HG03378 (cell line): ENCODE results near the gene SERPINE2.

Experiments used
- ATAC-seq: cut with Tn5 transposase; IDR thresholded peaks from one replicate; pipeline ENCODE4 v1.9.1; 2021; ENCODE audit warnings: mild to moderate bottlenecking, moderate library complexity; ENCODE audit not compliant: unreplicated experiment

SERPINE2 gene

DNA sequence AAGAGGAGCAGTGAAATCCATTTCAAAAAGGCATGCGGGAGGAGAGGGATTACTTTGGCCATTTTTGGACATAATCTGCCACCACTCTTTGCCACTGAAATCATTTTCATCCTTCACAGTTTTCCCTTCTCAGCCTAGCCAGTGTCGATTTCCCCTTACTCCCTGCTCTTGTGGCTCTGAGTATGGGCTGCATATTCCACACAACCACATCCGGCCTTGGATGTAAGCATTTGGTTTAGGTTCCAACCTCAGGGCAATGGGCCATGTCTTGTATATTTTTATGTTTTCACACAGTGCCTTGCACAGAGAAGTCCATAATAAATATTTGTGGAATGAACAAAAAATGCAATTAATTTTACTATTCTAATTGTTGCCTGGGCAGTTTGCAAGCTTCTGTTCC, 7.7 kb upstream of the SERPINE2 start:
- ATAC-seq: no peak

- ATAC-seq: no peak
Measured at GRCh38 chr2:224042191-224042696, 3.2 kb upstream of the SERPINE2 start.

DNA sequence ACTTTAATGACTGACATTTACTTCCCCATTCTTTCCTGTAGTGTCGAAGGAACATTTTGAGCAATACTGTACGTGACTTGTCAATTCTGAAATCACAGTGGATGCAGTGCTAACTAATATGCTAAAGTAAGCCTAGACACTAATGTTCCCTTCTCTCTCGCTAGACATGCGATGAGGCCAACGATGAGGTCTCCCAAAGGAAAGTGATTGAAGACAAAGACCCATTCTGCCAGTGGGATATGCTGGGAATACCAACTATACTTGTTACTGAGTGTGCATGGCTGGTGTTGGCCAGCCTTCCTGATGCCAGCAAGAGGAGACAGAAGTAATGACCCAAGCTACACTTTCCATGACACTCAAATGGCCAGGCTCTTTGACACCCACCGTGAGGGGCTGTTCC, 2.5 kb upstream of the SERPINE2 start:
- no peak for ATAC-seq

- no peak for ATAC-seq
Measured at GRCh38 chr2:224040753-224041152, 1.7 kb upstream of the SERPINE2 start.

- peak; percentile 29 for ATAC-seq
Measured at GRCh38 chr2:224039770-224040440, 819 bp upstream of the SERPINE2 start.

GRCh38 chr2:224038830-224039079, 331 bp downstream of the SERPINE2 start:
- ATAC-seq: peak; percentile 24

DNA sequence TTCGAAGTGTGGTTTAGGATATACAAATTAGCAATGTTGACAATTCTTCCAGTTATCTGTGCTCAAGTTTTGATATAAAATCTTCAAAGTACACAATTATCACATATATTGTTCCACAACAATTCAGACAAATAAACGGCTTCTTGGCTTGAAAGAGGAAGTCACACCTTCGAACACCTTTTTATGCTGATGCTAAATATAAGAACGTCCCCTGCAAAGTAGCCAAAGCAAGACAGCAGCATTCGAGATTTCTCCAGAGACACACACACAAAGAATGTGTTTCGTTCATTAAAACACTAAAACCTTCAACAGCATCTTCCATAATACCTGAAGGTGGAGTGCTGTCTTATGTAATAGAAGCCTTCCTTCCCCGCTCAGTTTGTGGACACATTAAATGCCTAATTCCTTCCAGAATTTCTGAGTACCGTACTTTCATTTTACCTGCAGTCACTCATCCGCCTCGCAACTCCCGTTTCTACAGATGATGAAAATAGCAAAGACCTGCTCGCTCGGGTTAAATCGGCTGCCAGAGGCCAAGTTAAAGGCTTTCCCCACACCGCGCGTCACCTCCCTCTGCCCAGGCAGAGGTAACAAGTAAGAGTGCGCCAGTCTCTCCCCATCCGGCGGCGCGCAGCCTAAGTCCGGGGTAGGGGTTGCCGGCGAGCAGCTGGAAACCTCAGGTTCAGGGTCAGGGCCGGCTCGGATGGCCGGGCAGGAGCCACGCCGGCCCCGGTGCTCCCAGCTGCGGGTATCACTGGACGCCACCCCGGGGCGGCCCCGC, 847 bp downstream of the SERPINE2 start:
- peak; percentile 40 for ATAC-seq

GRCh38 chr2:224036731-224037361, 2.2 kb downstream of the SERPINE2 start:
- ATAC-seq: no peak

DNA sequence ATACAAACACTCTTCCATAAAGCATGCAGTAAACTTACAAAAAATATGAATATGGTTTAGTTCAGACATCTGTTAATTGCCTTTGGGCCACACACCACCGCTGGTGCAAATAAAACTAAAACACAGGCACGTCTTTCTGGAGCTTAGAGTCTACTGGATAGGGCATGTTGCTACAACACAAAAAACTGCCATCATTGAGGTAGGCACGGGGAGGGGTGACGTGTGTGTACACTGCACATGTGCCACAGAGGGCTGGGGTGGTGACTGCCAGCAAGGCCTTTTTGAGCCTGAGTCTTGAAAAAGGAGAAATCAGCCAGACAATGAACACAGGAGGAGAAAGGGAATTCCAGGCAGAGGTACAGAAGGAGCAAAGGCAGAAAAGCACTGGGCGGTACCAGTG, 5.1 kb downstream of the SERPINE2 start:
- no peak for ATAC-seq

DNA sequence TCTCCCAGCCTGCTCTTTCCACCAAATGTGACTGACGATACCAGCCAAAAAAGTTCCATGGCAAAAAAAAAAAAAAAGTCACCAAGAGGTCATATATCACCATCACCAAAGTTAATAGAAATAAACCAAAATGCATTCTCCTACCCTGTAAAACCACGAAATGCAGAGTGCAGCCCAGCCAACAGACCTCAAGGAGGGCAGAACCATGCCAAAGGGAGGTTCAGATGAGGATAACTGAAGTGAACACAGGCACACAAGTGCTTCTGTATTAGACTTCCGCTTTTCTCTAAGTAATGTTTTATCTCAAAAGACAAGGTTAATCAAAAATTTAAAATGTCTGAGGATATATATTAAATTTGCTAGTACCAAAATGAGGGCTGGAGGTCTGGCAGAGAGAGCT, 5.5 kb downstream of the SERPINE2 start:
- ATAC-seq: no peak

GRCh38 chr2:224032283-224032682, 6.8 kb downstream of the SERPINE2 start:
- no peak for ATAC-seq

GRCh38 chr2:224031358-224031970, 7.6 kb downstream of the SERPINE2 start:
- ATAC-seq: no peak

DNA sequence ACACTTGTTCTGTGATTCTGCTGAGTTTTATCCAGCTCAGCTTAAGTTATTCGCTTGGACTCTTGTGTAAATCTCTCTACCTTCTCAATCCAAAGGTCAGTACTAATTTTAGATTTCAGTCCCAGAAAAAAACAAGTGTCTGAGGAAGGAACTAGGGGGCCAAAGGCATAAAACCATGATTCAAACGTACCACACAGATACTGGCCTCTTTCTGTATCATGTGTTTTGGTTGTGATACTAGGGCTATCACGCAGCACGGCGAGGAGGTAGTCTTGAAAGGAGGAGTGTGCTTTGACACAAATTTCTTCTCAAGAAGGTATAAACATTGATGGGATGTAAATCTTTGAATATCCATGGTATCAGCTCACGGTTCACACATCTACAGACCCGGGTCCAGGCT, 8.3 kb downstream of the SERPINE2 start:
- no peak for ATAC-seq

DNA sequence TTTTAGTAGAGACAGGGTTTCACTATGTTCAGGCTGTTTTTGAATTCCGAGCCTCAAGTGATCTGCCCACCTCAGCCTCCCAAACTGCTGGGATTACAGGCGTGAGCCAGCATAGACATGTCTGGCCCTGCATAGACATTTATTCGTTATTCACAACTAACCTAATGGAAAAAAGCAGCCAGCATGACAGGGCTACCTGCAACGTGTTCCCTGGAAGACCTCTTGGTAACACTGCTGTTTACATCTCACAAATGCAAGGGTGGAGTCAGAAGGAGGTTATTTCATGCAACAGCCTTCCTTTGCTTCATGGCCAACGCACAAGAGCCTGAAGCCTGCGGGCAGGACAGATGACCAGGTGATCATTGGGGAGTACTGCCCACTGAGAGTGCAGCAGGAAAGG, 9.2 kb downstream of the SERPINE2 start:
- no peak for ATAC-seq

DNA sequence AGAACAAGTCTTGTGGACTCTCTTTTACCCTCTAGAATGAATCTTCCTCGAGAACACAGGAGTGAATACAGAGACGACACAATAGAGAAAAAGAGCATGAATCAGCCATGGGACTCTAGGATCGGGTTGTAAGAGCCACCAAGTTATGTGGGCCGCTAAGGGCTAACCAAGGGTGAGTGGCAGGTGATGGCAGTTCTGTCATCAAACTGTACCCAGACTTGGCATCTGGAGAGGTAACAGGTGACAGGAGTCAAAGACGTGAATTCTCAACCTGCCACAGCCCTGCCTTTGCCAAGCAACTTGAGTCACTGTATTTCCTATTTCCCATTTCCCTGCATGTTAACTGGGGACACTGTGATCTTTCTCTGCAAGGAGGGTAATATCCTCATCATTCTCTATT, 11.2 kb downstream of the SERPINE2 start:
- ATAC-seq: no peak

- ATAC-seq: no peak
Measured at GRCh38 chr2:224027070-224027469, 12.0 kb downstream of the SERPINE2 start.

GRCh38 chr2:224025874-224026273, 13.2 kb downstream of the SERPINE2 start:
- peak; percentile 97 for ATAC-seq

GRCh38 chr2:224024270-224024669, 14.8 kb downstream of the SERPINE2 start:
- no peak for ATAC-seq

GRCh38 chr2:224023188-224023587, 15.9 kb downstream of the SERPINE2 start:
- ATAC-seq: no peak

GRCh38 chr2:224022486-224022885, 16.6 kb downstream of the SERPINE2 start:
- no peak for ATAC-seq

DNA sequence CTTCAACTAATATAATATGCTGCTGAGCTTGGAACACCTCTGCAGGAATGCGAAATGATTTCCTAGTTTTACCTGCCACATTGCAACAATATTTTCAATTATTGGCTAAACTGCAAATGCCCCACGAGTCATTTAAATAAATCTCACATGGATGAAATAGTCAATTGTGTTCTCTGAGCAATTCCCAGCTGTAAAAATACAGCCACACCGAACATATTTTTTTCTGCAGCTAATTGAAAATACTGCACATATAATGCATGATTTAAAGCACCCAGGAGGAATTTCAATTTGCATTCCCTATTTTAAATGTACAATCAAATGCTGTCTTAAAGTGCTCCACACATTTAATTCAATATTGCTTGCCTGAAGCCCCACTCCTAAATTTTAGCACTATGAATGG, 18.6 kb downstream of the SERPINE2 start:
- ATAC-seq: no peak

- no peak for ATAC-seq
Measured at GRCh38 chr2:224017957-224018356, 21.1 kb downstream of the SERPINE2 start.
